Keratinocyte (primary cell): ENCODE measurements around the gene CACNA2D1. TPM values are rescaled to one million over a fixed set of nuclear protein-coding genes. Genes with fewer than 3 reads are reported as not detected.

Experiments used
- DNase-seq: peaks from one replicate; pipeline ENCODE4 v3.0.0-alpha.2; 2011; ENCODE audit warnings: low read depth, missing footprints, low spot score
- FAIRE-seq: peaks from 2 replicates; lab custom pipeline; 2011; peaks lifted over from hg19 to GRCh38; lab: Jason Lieb, UNC
- H2AFZ ChIP-seq: 2 replicates; pipeline ENCODE4 v1.6.0; 2012; ENCODE audit warnings: low read length, control low read depth, inconsistent platforms; ENCODE audit not compliant: control insufficient read depth
- H3K27ac ChIP-seq: 2 replicates; pipeline ENCODE4 v1.5.1; 2011; ENCODE audit warnings: low read length; ENCODE audit not compliant: control insufficient read depth, insufficient read depth
- H3K27me3 ChIP-seq: 3 replicates; pipeline ENCODE4 v1.6.0; 2011; ENCODE audit warnings: low read length; ENCODE audit not compliant: control insufficient read depth, insufficient read depth; ENCODE audit errors: extremely low read depth
- H3K36me3 ChIP-seq, 2 experiments: 2 replicates in 1 of 2; 3 replicates in 1 of 2; pipeline ENCODE4 v1.5.1; 2011; ENCODE audit warnings: low read length in 2 of 2, mild to moderate bottlenecking in 1 of 2; ENCODE audit not compliant: control insufficient read depth in 2 of 2, insufficient read depth in 2 of 2; ENCODE audit errors: extremely low read depth in 1 of 2
- H3K4me1 ChIP-seq: 3 replicates; pipeline ENCODE4 v1.5.1; 2011; ENCODE audit warnings: low read length; ENCODE audit not compliant: control insufficient read depth, insufficient read depth; ENCODE audit errors: extremely low read depth
- H3K4me2 ChIP-seq: 3 replicates; pipeline ENCODE4 v1.6.0; 2011; ENCODE audit warnings: low read depth, low read length; ENCODE audit not compliant: control insufficient read depth, insufficient read depth; ENCODE audit errors: extremely low read depth
- H3K4me3 ChIP-seq, 3 experiments: fragments of 200-600 bp in 1 of 3; sonication (generic) in 1 of 3; 2 replicates in 2 of 3; 3 replicates in 1 of 3; pipeline ENCODE4 v1.5.1; 2011 to 2016; ENCODE audit warnings: low read length in 3 of 3, mild to moderate bottlenecking in 3 of 3, control low read depth in 2 of 3, inconsistent platforms in 1 of 3, low read depth in 1 of 3, mixed read lengths in 1 of 3, mixed run types in 1 of 3, moderate library complexity in 1 of 3; ENCODE audit not compliant: control insufficient read depth in 2 of 3, insufficient read depth in 2 of 3; ENCODE audit errors: extremely low read depth in 1 of 3
- H3K79me2 ChIP-seq: 2 replicates; pipeline ENCODE4 v1.6.0; 2012; ENCODE audit warnings: low read length; ENCODE audit not compliant: control insufficient read depth, insufficient read depth
- H3K9ac ChIP-seq: 3 replicates; pipeline ENCODE4 v1.6.0; 2011; ENCODE audit warnings: low read length; ENCODE audit not compliant: control insufficient read depth, insufficient read depth; ENCODE audit errors: extremely low read depth
- H3K9me1 ChIP-seq: 3 replicates; pipeline ENCODE4 v1.6.0; 2011; ENCODE audit warnings: low read length; ENCODE audit not compliant: control insufficient read depth, insufficient read depth; ENCODE audit errors: extremely low read depth
- H3K9me3 ChIP-seq: 2 replicates; pipeline ENCODE4 v1.5.1; 2012; ENCODE audit warnings: low read depth, low read length; ENCODE audit not compliant: control insufficient read depth
- H4K20me1 ChIP-seq: 3 replicates; pipeline ENCODE4 v1.6.0; 2011; ENCODE audit warnings: low read length; ENCODE audit not compliant: control insufficient read depth, insufficient read depth; ENCODE audit errors: extremely low read depth
- CTCF ChIP-seq, 3 experiments: IDR thresholded peaks in 1 of 3; conservative IDR thresholded peaks in 1 of 3; optimal IDR thresholded peaks in 1 of 3; 2 replicates in 2 of 3; 3 replicates in 1 of 3; pipeline versions ENCODE3 to v1.5.1; 2011; ENCODE audit warnings: low read length in 3 of 3, mild to moderate bottlenecking in 3 of 3, moderate library complexity in 2 of 3, control low read depth in 1 of 3, inconsistent platforms in 1 of 3; ENCODE audit not compliant: insufficient read depth in 2 of 3; ENCODE audit errors: extremely low read depth in 1 of 3
- EZH2 ChIP-seq: IDR thresholded peaks from one replicate; pipeline ENCODE4 v1.6.1; 2012; ENCODE audit warnings: inconsistent platforms, mild to moderate bottlenecking, low read length, moderate library complexity
- dilution Hi-C: fragments of 300-500 bp; cut with MboI; formaldehyde crosslinking; loops from one replicate; pipeline ENCODE4 v1.7.0; 2020; ENCODE audit warnings: low sequenced_read_pairs; ENCODE audit not compliant: extremely low pct_ligation_motif_present
- polyA plus RNA-seq, 5 experiments: library from polyadenylated mRNA; depleted of rRNA in 3 of 5; stranded (reverse) in 3 of 5; stranded (forward) in 1 of 5; unstranded in 1 of 5; fragments of >200 nt; gene quantifications; 1 replicate in 1 of 5; 2 replicates in 3 of 5; 3 replicates in 1 of 5; pipeline versions ENCODE4 v1.2.1 to v1.2.3, GENCODE V29; 2011 to 2012; ENCODE audit warnings: missing spikeins in 2 of 5, low read depth in 1 of 5, low replicate concordance in 1 of 5

The CACNA2D1 gene
- polyA plus RNA-seq, 1 donor (not counting 4 experiments of a cell fraction or from before 2014, with no cell fraction given): 1.8 TPM

- Histone ChIP-seq H4K20me1 (no peaks in the 10 kb centered on the region), H3K36me3 (no peaks in the 10 kb centered on the region), H3K4me3 (no peak overlapping the region), H3K27me3 (no peaks in the 10 kb centered on the region), H3K4me1 (no peaks in the 10 kb centered on the region), H3K9me1 (no peaks in the 10 kb centered on the region), H3K4me2 (no peak overlapping the region), H3K9ac (no peak overlapping the region), H3K79me2 (no peaks in the 10 kb centered on the region), H3K9me3 (no peaks in the 10 kb centered on the region), H3K27ac (no peak overlapping the region), H2AFZ (no peak overlapping the region)
- TF ChIP-seq CTCF (optimal IDR thresholded peaks at IDR 0.05 in 1 of 3, IDR thresholded peaks at IDR 0.05 in 1 of 3, conservative IDR thresholded peaks at IDR 0.05 in 1 of 3; ENCODE audit: extremely low read depth in 1 of 3, insufficient read depth in 2 of 3, low read length in 3 of 3): no peak
- TF ChIP-seq EZH2: no peak
- DNase-seq: no peak
- FAIRE-seq: no peak
- dilution Hi-C loops: no loop called here
Observed at GRCh38 chr7:82449910-82450309, 6.3 kb upstream of the CACNA2D1 start.

- no peaks in the 10 kb centered on the region for H3K9me1 ChIP-seq
- H3K9me3 ChIP-seq: no peaks in the 10 kb centered on the region
- FAIRE-seq (no peak), DNase-seq (no peak)
- H2AFZ ChIP-seq: no peak overlapping the region
- no peak overlapping the region for H3K9ac ChIP-seq
- no peaks in the 10 kb centered on the region for H3K36me3 ChIP-seq
- H3K4me2 ChIP-seq: no peak overlapping the region
- dilution Hi-C loops: no loop called here
- no peak overlapping the region for H3K4me3 ChIP-seq
- no peak overlapping the region for H3K27ac ChIP-seq
- no peaks in the 10 kb centered on the region for H3K27me3 ChIP-seq
- no peaks in the 10 kb centered on the region for H4K20me1 ChIP-seq
- TF ChIP-seq EZH2: no peak
- TF ChIP-seq CTCF (optimal IDR thresholded peaks at IDR 0.05 in 1 of 3, IDR thresholded peaks at IDR 0.05 in 1 of 3, conservative IDR thresholded peaks at IDR 0.05 in 1 of 3; ENCODE audit: extremely low read depth in 1 of 3, insufficient read depth in 2 of 3, low read length in 3 of 3): no peak
- H3K4me1 ChIP-seq: peaks cover 10% of the 10 kb centered on the region
- no peaks in the 10 kb centered on the region for H3K79me2 ChIP-seq
Observed at GRCh38 chr7:82446897-82447296, 3.3 kb upstream of the CACNA2D1 start.
